ENCODE measurements around the gene IKBKE.

Gene IKBKE

DNA sequence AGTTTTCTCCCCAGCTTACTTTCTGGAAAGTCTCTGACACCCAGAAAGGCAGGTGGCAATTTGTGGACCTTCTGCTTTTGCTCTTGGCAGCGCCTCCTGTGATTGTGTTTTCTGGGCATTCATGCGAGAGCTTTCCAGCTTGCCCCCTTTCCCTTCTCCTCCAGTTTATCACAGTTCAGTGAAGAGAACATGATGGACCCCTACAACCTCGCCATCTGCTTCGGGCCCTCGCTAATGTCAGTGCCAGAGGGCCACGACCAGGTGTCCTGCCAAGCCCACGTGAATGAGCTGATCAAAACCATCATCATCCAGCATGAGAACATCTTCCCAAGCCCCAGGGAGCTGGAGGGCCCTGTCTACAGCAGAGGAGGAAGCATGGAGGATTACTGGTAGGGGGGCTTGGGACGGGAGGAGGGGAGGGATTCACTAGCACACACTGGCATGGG is 24.3 kb upstream of the IKBKE start:
- TF ChIP-seq ZBTB7A (IDR thresholded peaks at IDR 0.05; ENCODE audit: low read depth) (no peak), RAD21 (IDR thresholded peaks at IDR 0.05; ENCODE audit: low read depth) (no peak), YY1 (IDR thresholded peaks at IDR 0.05; ENCODE audit: low read depth) (no peak), CEBPB (IDR thresholded peaks at IDR 0.05) (no peak)
- TF ChIP-seq, protein P1, sequence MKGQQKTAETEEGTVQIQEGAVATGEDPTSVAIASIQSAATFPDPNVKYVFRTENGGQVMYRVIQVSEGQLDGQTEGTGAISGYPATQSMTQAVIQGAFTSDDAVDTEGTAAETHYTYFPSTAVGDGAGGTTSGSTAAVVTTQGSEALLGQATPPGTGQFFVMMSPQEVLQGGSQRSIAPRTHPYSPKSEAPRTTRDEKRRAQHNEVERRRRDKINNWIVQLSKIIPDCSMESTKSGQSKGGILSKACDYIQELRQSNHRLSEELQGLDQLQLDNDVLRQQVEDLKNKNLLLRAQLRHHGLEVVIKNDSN (IDR thresholded peaks at IDR 0.05), result no peak

DNA sequence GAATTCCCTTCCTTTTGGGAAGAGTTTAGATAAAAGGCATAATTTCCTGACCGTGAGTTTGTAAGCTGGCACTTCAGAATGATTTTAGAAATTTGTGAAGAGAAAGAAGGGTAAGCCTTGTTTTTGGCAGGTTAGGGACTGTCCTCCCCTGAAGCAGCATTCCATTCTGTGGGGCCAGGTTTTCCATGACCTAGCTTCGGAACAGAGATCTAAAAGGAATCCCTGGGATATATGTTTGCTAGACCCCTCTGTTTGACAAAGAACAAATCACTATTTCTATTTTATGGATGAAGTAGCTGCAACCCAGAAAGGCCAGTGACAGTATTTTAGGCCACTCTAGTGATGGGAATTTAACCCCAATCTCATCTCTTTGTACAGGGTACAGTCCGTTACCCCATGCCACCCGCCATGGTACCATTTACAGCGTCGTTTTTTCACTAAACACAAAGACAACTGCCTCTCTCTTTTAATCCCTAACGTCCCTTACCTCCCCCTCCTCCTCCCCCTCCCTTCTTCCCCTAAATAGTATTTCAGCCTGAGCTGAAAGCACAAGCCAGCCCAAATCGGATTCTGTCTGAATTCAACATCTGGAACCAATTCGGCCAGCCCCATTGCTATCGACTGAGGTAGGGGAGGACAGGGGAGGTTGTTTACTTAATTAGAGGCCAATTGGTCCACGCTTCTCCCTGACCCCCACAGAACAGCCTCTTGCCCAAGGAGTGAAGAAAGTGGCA is 23.4 kb upstream of the IKBKE start:
- no peak for TF ChIP-seq REST (IDR thresholded peaks at IDR 0.05; ENCODE audit: low read depth)
- no peak for TF ChIP-seq EP300 (IDR thresholded peaks at IDR 0.05; ENCODE audit: borderline replicate concordance)
- TF ChIP-seq YY1 (IDR thresholded peaks at IDR 0.05; ENCODE audit: low read depth), result no peak
- no peak for TF ChIP-seq ZBTB7A (IDR thresholded peaks at IDR 0.05; ENCODE audit: low read depth)
- no peak for TF ChIP-seq CREB1 (IDR thresholded peaks at IDR 0.05; ENCODE audit: low read depth)
- TF ChIP-seq TEAD4 (IDR thresholded peaks at IDR 0.05), result no peak
- no peak for TF ChIP-seq TAF1 (IDR thresholded peaks at IDR 0.05; ENCODE audit: low read depth)
- no peak for TF ChIP-seq EGR1 (IDR thresholded peaks at IDR 0.05)
- no peak for TF ChIP-seq CEBPB (IDR thresholded peaks at IDR 0.05)
- no peak for TF ChIP-seq FOXM1 (IDR thresholded peaks at IDR 0.05; ENCODE audit: borderline replicate concordance, low read depth)
- no peak for TF ChIP-seq TCF12 (IDR thresholded peaks at IDR 0.05; ENCODE audit: low read depth)
- TF ChIP-seq, protein P1 (IDR thresholded peaks at IDR 0.05), result no peak
- TF ChIP-seq NFIC (IDR thresholded peaks at IDR 0.05), result no peak
- TF ChIP-seq RAD21 (IDR thresholded peaks at IDR 0.05; ENCODE audit: low read depth), result no peak

DNA sequence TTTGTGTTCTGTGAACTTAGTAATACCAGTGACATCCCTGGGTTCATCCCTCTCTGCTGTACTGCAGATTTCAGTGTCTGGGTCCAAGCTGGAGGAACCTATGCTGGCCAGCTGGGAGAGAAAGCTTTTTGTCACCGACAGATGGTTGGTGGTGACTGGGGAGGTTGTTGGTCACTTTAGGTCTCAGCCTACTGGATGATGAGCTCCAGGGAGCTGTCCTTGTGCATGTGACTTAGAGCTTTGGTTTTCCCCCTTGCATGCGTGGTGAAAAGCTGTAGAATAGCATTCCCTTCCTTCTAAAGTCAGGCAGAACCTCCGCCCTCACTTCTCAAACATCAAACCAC is 22.9 kb upstream of the IKBKE start:
- no peak for TF ChIP-seq CEBPB (IDR thresholded peaks at IDR 0.05)
- no peak for TF ChIP-seq REST (IDR thresholded peaks at IDR 0.05; ENCODE audit: low read depth)
- TF ChIP-seq CREB1 (IDR thresholded peaks at IDR 0.05; ENCODE audit: low read depth), result no peak
- no peak for TF ChIP-seq MAX (IDR thresholded peaks at IDR 0.05)
- TF ChIP-seq NFIC (IDR thresholded peaks at IDR 0.05), result no peak
- TF ChIP-seq TAF1 (IDR thresholded peaks at IDR 0.05; ENCODE audit: low read depth), result no peak
- TF ChIP-seq TCF12 (IDR thresholded peaks at IDR 0.05; ENCODE audit: low read depth), result no peak
- TF ChIP-seq YY1 (IDR thresholded peaks at IDR 0.05; ENCODE audit: low read depth), result no peak
- no peak for TF ChIP-seq ZBTB7A (IDR thresholded peaks at IDR 0.05; ENCODE audit: low read depth)
- TF ChIP-seq EP300 (IDR thresholded peaks at IDR 0.05; ENCODE audit: borderline replicate concordance), result no peak
- no peak for TF ChIP-seq FOXM1 (IDR thresholded peaks at IDR 0.05; ENCODE audit: borderline replicate concordance, low read depth)
- no peak for TF ChIP-seq RAD21 (IDR thresholded peaks at IDR 0.05; ENCODE audit: low read depth)
- TF ChIP-seq, protein P1 (IDR thresholded peaks at IDR 0.05), result no peak

- TF ChIP-seq, protein P1 (IDR thresholded peaks at IDR 0.05), result no peak
- TF ChIP-seq TCF12 (IDR thresholded peaks at IDR 0.05; ENCODE audit: low read depth) (no peak), EP300 (IDR thresholded peaks at IDR 0.05; ENCODE audit: borderline replicate concordance) (no peak), CREB1 (IDR thresholded peaks at IDR 0.05; ENCODE audit: low read depth) (no peak), FOXM1 (IDR thresholded peaks at IDR 0.05; ENCODE audit: borderline replicate concordance, low read depth) (no peak)
These were observed 22.5 kb upstream of the IKBKE start for GRCh38 chr1:206447792-206448191.

DNA sequence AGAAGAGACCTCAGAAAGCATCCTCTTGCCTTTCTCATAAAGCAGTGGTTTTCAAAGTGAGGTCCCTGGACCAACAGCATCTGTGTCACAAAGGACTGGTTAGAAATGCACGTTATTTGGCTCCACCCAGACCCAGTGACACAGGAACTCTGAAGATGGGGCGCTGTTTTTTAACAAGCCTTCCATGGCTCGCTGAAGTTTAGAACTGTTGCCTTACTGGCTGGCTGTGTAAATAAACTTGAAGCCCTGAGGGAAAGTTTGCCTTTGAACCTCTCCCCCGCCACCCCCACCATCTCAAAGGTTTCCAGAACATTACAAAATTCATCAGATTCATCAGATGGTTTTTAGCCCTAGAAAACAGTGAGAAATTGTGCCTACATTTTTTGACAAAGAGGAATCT is 21.8 kb upstream of the IKBKE start:
- TF ChIP-seq TAF1 (IDR thresholded peaks at IDR 0.05; ENCODE audit: low read depth), result no peak

GRCh38 chr1:206449565-206449964 is 20.7 kb upstream of the IKBKE start:
- TF ChIP-seq CREB1 (IDR thresholded peaks at IDR 0.05; ENCODE audit: low read depth) (no peak), NFIC (IDR thresholded peaks at IDR 0.05) (no peak), RAD21 (IDR thresholded peaks at IDR 0.05; ENCODE audit: low read depth) (no peak), MAX (IDR thresholded peaks at IDR 0.05) (no peak)
